HUES6 (cell line): ENCODE data around the gene TTC9.

ENCODE experiments used
- H3K27ac ChIP-seq: 2 replicates; pipeline ENCODE4 v1.7.0; 2013; ENCODE audit warnings: low read depth, mild to moderate bottlenecking, low read length, inconsistent platforms
- H3K27me3 ChIP-seq: 2 replicates; pipeline ENCODE4 v1.6.1; 2013; ENCODE audit warnings: low read length; ENCODE audit not compliant: control insufficient read depth, insufficient read depth
- H3K36me3 ChIP-seq: 2 replicates; pipeline ENCODE4 v1.6.1; 2013; ENCODE audit warnings: low read length; ENCODE audit not compliant: control insufficient read depth, insufficient read depth
- H3K4me1 ChIP-seq: 2 replicates; pipeline ENCODE4 v1.6.1; 2013; ENCODE audit warnings: low read length; ENCODE audit not compliant: control insufficient read depth, insufficient read depth
- H3K4me3 ChIP-seq: 2 replicates; pipeline ENCODE4 v1.5.1; 2013; ENCODE audit warnings: low read depth, low read length
- H3K9ac ChIP-seq: one replicate; pipeline ENCODE4 v1.6.1; 2013; ENCODE audit warnings: mild to moderate bottlenecking, low read length
- H3K9me3 ChIP-seq: 2 replicates; pipeline ENCODE4 v1.6.1; 2013; ENCODE audit warnings: low read depth, low read length; ENCODE audit not compliant: control insufficient read depth, insufficient read depth

TTC9 gene

DNA sequence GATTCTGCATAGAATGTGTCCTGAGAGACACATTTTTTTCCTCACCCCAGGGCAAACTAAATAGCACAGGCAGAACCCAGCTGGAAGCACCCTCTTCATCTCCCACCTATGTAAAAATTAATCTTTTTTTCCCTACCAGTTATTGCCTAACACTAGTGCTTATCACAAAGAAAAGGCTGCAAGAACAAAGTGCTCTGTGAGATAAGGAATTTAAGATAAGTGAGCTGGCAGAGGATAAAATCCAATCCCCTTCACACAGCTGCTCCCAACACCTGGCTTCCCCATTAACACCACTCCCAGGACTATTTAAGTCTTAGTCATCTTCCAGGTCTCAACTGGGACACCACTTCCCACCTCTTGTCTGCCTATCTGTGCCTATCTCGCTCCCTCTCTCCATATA, 75.2 kb downstream of the TTC9 start:
- no peaks in the 10 kb centered on the region for H3K36me3 ChIP-seq
- no peaks in the 10 kb centered on the region for H3K27me3 ChIP-seq
- H3K27ac ChIP-seq, result no peak overlapping the region
- no peak overlapping the region for H3K9ac ChIP-seq
- no peaks in the 10 kb centered on the region for H3K9me3 ChIP-seq
- peaks cover 26% of the 10 kb centered on the region for H3K4me1 ChIP-seq
- H3K4me3 ChIP-seq, result no peak overlapping the region

DNA sequence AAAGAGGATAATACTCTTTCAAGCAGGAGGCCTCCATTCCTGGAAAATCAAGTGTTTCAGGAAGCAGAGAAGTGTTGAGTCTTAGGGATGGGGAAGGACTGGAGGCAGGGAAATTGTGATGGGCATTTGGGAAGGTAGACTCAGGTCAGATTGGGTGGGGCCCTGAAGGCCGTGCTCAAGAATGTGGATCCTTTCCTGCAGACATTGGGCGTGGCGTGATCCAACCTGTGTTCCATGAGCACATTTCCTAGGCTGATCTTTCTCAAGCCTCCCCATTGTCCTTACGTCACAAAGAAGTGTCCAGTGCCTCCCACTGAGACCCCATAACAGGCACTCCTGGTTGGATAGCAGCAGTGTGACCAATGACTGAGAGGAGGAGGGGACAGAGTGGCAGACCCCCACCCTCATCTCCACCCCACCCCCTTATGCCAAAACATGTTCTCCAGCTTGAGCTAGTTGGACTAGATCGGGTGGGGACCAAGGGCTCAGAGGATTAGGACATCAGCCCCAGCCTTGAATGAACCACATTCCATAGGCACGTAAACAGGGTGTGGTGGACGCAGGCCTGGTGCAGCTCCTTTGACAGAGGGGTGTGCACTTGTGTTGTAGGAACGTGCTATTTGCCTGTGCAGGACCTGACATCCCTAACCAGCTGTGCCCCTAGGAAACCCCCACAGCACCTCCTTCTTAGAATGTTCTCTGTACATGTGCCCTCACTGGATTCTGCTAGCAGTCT, 76.8 kb downstream of the TTC9 start:
- no peak overlapping the region for H3K27ac ChIP-seq
- no peaks in the 10 kb centered on the region for H3K9me3 ChIP-seq
- no peaks in the 10 kb centered on the region for H3K36me3 ChIP-seq
- H3K27me3 ChIP-seq, result no peaks in the 10 kb centered on the region
- H3K4me3 ChIP-seq, result no peak overlapping the region
- H3K4me1 ChIP-seq, result peaks cover 18% of the 10 kb centered on the region
- no peak overlapping the region for H3K9ac ChIP-seq

DNA sequence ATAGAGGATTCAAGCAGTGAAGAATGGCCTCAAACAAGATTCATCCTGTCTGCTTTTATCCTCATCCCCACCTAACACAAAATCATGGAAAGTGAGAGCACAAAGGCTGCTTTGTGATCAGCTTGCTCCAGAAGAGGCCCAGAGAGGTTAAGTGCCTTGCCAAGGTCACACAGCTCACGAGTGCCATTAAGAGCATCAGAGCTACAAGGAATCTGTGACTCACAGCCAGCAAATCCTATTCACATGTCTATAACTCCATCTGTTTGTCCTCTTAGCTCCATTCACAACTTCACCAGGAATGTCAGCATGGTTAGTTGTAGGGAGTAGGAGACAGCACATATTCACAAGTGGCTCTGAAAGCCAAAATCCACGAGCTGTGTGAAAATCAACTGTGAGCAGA, 79.8 kb downstream of the TTC9 start:
- H3K4me1 ChIP-seq, result peaks cover 10% of the 10 kb centered on the region
- H3K4me3 ChIP-seq, result no peak overlapping the region
- H3K27me3 ChIP-seq, result no peaks in the 10 kb centered on the region
- no peak overlapping the region for H3K9ac ChIP-seq
- no peaks in the 10 kb centered on the region for H3K9me3 ChIP-seq
- no peak overlapping the region for H3K27ac ChIP-seq
- 0 out of 2 replicates have a peak, but pooled peaks cover 6% of the 10 kb centered on the region for H3K36me3 ChIP-seq

DNA sequence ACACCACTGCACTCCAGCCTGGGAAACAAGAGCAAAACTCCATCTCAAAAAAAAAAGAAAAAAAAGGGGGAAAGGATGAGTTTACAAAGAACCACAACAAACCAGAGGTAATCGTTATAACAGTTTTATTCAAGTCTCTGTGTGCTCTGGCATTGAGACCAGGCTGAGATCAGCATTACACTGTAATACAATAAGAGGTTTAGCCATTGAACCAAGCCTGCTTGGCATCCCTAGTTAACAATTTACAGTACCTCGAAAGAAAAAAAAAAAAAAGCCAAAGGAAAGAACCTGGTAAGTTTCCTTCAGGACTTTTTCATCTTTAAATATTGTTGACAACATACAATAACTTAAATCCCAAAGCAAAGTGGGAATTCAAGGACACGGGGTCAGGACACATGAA, 80.7 kb downstream of the TTC9 start:
- H3K27ac ChIP-seq, result no peak overlapping the region
- no peak overlapping the region for H3K9ac ChIP-seq
- no peaks in the 10 kb centered on the region for H3K9me3 ChIP-seq
- H3K4me3 ChIP-seq, result no peak overlapping the region
- H3K36me3 ChIP-seq, result peaks cover 11% of the 10 kb centered on the region; the same call in 1 of the 2 replicates
- H3K27me3 ChIP-seq, result no peaks in the 10 kb centered on the region
- peaks cover 5% of the 10 kb centered on the region for H3K4me1 ChIP-seq

DNA sequence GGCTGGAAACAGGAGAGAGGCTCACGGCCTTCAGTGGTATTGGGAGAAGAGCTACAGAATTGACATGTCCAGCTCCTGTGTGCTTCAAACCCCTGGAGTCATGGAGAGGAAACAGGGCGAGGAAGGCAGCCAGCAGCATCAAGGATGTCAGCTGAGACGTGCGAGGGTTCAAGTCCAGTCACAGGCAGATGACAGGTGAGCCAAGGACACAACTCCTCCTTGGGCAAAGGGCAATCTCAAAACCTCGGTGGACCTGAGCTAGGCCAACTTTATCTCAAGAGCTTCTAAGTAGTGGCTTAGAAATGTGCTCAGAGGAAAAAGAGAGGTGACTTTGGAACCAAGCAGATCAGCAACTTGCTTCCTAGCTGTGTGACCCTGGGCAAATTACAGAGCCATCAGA, 81.6 kb downstream of the TTC9 start:
- H3K4me1 ChIP-seq, result peaks cover 4% of the 10 kb centered on the region
- no peak overlapping the region for H3K27ac ChIP-seq
- H3K9ac ChIP-seq, result no peak overlapping the region
- H3K36me3 ChIP-seq, result peaks cover 15% of the 10 kb centered on the region; the same call in 1 of the 2 replicates
- H3K4me3 ChIP-seq, result no peak overlapping the region
- no peaks in the 10 kb centered on the region for H3K9me3 ChIP-seq
- no peaks in the 10 kb centered on the region for H3K27me3 ChIP-seq

DNA sequence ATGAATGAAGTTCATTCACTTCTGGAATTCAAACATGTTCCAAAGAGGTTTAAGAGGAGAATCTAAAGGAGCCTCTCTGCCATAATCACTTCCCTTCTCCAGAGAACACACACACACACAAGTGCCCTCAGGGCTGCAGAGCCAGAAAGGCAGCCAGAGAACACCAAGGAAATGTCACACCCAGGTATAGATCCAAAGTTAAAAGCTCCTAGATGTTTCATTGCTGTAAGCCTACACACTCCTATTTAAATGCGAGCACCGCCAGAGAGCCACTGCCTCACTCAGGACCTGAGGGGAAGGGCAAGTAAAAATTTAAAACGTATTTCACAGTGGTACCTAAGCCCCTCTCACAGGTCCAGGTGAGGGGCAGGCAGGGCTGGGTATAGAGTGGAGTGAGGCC, 82.4 kb downstream of the TTC9 start:
- Histone ChIP-seq H3K36me3 (peaks cover 21% of the 10 kb centered on the region), H3K27me3 (no peaks in the 10 kb centered on the region), H3K4me3 (no peak overlapping the region), H3K9me3 (no peaks in the 10 kb centered on the region), H3K4me1 (peaks cover 4% of the 10 kb centered on the region; the same call in 1 of the 2 replicates), H3K9ac (no peak overlapping the region), H3K27ac (no peak overlapping the region)

DNA sequence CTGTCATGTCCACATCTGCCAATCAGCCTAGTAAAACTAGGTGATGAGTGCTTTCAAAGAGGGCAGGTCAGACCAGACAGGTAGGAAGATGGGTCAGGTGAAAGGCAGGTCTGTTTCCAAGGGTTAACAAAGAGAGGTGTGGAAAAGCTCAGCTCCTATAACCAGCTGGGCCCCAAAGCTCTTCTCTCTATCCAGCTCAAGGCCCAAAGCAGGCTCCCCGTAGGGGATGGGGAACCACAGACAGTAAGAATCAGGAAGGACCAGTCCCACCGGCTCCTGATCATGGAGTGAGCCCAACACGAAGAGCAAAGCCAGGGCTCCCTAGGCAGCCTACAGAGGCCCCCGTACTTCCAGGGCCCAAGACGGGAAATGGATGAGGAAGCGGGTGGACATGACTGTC, 83.2 kb downstream of the TTC9 start:
- Histone ChIP-seq H3K9ac (no peak overlapping the region), H3K27me3 (no peaks in the 10 kb centered on the region), H3K4me1 (peaks cover 4% of the 10 kb centered on the region; the same call in 1 of the 2 replicates), H3K36me3 (peaks cover 29% of the 10 kb centered on the region), H3K27ac (no peak overlapping the region), H3K9me3 (no peaks in the 10 kb centered on the region), H3K4me3 (no peak overlapping the region)
